ENCODE data around the gene COTL1.
A peak's percentile ranks its signal among the peaks of the same experiment; 100 is the strongest.

The COTL1 gene

DNA sequence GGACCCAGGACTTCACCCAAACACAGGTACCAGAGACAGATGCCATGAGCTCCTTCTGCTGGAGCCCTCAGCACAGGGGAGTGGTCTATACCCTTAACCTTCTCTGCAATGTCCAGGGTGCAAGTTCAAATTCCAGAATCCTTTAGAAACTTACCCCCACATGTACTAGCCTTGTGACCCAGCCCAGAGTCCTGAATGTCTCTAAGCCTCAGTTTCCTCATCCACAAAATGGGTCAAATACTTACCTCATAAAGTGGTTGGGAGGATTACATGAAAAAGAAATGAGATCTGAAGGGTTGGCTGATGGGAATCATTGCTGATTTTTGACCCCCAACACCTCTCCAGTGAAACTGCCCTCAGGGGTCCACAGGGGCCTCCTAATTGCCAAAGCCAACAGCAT, 21.7 kb downstream of the COTL1 start:
- no peak for DNase-seq (ENCODE audit: low read depth)

DNA sequence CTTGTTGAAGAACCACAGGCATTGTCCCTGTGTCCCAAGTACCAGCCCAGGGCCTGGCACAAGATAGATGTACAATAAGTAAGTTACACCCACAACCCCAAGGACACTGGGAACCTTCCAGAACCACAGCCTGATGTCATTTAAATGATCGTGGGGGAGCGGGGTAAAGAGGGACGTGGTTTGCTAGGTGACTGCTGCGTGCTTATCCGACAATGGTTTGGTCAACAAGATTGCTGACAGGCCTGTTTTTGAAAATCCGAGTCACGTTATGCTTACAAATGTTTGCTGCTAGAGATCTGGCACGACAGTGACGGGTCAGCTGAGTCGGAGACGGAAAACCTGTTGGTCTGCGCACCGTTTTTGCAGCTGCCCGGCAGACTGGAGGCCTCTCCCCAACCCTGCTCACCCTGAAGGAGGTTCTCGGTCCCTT, 22.8 kb downstream of the COTL1 start:
- DNase-seq (ENCODE audit: low read depth): no peak

DNA sequence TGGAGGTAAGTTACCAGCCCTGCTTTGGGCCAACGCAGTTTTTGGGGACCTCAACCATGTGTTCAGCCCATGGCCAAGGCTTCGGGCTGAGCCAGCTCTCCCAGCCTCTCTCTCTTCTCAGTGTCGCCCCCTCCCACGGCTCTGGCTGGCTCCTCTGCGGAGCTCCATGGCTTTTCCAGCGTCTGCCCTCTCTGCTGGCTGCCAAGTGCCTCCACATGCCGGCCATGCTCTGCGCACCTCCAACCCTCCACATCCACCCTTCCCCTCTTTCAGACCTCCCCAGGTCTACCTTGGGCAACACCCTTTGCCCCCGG, 23.2 kb downstream of the COTL1 start:
- no peak for DNase-seq (ENCODE audit: low read depth)

DNA sequence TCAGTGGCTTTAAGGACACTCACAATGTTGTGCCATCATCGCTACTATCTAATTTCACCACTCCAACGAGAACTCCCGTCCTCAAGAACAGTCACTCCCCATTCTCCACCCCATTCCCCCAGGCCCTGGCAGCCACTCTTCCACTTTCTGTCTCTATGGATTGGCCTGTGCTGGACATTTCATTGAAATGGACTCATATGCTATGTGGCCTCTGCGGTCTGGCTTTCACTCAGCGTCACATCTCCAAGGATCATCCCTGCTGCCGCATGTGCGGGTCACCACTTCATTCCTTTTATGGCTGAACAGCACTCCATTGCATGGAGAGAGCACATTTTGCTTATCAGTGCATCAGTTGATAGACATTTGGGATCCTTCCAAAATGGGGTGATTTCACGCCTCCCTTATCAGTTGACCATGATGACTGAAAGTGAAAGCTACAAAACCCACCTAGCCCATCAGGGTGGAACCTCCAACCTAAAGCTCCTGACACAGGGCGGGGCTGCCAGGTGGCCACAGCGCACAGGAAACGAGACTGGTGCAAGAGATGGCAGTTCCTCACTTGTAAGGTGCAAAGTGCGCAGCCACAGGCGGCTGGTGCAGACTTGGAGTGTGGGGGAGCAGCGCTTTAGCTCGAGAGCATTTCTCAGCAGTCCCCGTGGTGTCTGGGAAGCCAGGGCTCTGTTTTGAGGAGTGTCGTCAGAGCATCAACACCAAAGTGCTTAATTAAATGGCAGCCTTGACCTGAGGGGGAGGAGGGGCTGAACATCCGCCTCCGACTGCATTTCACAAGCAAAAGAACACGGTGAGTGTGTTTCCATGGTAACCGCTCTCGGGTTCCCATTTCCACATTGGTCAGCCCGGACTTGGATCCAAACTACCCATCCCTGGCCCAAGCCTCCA, 23.8 kb downstream of the COTL1 start:
- DNase-seq (ENCODE audit: low read depth): peak; percentile 58

DNA sequence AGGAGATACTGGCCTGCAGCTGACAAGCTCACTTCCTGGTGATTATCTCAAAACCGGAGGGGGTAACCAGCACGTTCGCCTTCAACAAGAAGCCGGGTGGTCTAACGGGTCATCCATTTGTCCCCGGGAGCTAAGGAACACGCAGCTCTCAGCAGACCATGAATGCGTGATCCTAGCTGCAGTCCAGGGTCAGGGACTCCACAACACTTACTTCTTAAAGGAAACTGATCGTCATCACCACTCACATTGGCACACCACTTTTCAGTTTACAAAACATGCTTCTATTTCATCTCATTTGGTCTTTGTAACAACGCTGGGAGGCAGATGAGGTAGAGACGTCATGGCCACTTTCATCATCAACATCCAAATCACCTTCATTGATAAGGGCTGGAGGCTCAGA, 25.2 kb downstream of the COTL1 start:
- no peak for DNase-seq (ENCODE audit: low read depth)

DNA sequence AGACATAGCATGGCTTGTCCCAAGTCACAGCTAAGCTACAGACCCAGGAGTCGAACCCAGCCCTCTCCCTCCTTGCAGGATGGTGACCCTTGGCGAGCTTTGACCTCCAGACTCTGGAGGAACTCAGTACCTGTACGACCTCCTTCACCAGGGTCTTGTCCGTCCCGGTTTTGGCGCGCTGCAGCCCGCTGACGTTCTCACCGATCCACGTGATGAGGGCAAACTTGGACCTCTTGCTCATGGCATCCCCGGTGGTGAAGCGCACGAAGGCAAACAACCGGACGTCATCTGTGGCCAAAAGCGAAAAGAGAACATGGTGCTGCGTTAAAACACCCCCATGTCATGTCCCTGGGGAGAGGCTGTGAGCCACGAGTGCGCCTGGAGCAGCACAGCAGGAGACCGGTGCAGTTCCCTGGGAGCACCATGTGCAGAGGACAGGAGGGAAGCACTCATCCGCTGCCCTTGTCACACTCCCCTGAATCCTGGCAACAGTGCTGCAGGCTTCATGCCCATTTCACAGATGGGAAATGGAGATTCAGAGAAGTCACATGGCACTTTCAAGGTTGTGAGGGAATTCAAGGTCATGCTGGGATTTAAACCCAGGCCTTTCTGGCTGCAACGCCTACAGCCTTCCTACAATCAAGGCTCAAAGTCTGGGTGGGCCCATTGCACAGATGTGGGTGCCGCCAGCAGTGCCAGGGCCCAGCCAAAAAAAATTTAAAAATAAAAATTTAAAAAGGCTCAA, 27.7 kb downstream of the COTL1 start:
- no peak for DNase-seq (ENCODE audit: low read depth)

DNA sequence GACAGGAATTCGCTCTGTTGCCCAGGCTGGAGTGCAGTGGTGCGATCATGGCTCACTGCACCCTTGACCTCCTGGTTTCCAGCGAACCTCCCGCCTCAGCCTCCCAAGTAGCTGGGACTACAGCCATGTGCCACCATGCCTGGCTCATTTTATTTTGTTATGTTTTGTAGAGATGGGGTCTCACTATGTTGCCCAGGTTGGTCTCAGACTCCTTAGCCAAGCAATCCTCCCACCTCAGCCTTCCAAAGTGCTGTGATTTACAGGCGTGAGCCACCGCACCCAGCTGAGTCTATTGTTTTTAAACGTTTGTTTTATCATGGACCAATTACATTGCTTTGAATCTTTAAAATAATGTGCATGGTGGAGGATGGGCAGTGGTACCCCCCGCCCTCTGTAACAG, 28.9 kb downstream of the COTL1 start:
- no peak for DNase-seq (ENCODE audit: low read depth)

DNA sequence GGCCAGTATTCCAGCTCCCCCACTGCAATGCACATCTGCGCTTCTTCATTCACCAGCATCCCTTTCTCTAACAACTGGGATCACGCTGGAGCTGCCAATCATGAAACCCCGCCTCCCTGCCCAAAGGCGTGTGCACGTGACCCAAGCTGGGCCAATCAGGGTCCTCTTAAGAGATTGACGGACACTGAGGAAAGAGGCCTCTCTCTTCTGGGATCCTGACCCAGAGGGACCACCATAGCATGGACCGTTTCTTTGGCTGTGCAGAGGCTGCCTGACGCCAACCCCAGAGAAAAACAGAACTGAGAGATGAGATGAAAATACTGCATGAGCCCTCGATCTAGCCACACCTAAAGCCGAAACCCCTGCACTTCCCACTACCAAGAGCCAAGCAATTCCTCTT, 32.0 kb downstream of the COTL1 start:
- no peak for DNase-seq (ENCODE audit: low read depth)

DNA sequence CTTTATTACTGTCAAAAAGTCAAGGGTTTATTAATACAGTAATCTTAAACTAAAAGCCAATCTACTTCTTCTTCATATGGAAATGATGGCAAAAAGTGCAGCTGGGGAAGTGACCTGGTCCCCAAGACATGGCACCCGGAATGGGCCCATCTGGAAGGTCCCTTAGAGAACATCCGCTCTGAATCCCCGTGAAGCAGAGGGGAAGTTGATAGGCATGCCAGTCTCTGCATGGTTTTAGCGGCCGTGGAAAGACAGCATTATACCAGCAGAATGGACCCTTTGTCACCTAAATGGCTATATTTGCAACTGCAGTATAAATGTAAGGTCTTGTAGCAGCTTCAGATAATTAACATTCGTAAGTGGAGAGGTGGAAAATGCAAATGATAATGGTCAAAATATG, 32.4 kb downstream of the COTL1 start:
- no peak for DNase-seq (ENCODE audit: low read depth)

DNA sequence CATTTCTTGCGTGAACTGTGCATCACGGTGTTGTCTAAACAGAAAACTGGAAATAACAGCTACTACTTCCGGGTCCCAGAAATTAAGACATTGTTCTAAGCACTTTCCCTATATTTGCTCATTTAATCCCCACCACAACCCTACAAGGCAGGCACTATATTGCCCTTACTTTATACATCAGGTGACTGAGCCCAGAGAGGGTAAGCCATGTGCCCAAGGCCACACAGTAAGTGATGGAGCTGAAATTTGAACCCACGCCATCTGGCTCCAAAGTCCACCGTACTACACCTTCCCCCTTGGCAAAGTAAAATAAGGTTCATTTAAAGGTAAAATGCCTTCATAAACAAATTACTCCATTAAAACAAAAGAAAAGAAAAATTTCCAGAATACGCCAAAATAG, 33.2 kb downstream of the COTL1 start:
- DNase-seq (ENCODE audit: low read depth): no peak

DNA sequence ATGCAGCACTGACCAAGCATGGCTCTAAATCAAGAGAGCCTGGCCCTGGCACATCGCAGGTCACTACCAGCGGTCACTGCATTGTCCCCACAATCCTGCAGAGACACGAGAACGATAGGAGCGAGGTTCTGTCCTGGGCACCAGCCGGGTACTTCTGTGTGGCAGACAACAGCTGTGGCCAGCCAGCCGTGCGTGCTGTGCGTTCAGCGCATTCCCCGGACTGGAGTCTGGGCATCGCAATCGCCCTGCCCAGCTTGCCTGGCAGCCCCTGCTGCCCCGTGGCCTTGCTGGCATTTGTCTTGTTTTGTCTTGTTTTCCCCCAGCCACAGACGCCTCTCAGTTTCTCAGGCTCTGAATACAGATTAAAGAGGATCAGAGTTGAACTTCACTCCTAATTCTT, 33.9 kb downstream of the COTL1 start:
- no peak for DNase-seq (ENCODE audit: low read depth)

DNA sequence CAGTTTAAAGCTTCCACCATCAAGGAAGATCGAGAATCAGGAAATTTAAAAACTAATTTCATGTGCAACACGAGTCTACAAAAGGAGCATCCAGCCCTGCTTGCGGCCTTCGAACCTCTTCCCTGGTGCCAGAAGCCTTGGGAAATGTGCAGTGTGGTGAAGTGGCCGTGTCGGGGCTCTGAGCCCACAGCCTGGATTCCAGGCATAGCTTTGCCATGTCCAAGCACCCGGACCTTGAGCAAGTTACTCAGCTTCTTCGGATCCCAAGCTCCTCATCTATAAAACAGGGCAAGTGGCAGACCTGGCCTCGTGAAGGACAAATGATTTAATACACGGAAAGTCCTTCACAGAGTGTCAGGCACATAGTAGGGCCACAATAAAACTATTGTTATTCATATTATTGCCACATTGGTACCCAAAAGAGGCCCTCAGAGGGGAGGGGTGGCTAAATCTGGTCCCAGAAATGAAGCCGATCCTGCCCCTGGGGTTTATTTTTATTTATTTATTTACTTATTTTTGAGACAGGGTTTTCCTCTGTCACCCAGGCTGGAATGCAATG, 34.8 kb downstream of the COTL1 start:
- DNase-seq (ENCODE audit: low read depth): no peak

DNA sequence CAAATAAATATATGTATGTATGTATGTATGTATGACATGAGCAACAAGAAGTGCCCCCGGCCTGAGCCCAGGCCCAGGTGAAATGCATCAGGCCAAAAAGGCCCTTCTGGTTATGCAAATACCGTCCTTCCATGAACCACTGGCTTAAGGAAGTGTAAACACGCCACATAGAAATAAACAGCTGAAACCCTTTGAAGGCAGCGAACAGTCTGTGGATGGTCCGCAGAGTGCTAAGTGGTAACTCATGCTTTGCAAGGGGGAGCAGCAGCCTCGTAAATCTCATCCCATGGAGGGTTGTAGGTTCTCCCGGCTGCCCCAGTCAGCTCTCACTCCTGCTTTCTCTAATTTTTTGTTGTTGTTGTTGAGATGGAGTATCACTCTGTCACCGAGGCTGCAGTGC, 36.7 kb downstream of the COTL1 start:
- DNase-seq (ENCODE audit: low read depth): no peak

DNA sequence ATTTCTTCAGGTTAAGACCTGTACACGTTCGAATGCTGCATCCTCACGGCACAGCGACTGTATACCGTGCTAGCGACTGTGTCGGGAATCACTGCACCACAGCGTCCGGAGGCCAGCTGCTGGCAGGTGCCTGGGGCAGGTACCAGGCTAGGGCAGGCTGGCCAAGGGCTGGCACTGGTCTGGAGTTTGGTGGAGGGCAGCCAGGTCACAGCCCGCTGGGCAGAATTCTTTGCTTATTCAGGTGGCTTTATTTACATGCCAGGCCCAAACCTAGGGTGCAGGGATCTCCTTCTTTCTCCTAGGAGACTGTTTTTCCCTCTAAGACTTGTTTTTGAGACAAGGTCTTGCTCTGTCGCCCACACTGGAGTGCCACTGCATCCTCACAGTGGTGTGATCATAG, 37.9 kb downstream of the COTL1 start:
- DNase-seq (ENCODE audit: low read depth): no peak

DNA sequence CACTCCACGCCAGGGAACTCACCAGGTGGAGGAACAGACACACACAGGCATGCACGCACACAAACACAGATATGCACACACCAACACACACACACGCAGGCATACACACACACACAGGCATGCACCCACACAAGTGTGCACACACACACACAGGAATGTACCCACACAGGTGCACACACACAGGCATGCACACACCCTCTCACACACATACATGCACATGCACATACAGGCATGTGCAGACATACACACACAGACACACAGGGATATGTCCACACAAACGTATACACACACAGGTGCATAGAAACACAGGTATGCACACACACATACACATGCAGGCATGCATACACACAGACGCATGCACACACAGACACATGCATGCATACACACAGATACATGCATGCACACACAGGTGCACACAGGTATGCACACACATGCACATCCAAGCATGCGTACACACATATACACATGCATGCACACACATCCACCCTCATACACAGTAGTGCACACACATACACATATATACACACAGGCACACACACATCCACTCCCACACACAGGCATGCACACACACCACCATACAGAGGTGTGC, 39.2 kb downstream of the COTL1 start:
- no peak for DNase-seq (ENCODE audit: low read depth)

DNA sequence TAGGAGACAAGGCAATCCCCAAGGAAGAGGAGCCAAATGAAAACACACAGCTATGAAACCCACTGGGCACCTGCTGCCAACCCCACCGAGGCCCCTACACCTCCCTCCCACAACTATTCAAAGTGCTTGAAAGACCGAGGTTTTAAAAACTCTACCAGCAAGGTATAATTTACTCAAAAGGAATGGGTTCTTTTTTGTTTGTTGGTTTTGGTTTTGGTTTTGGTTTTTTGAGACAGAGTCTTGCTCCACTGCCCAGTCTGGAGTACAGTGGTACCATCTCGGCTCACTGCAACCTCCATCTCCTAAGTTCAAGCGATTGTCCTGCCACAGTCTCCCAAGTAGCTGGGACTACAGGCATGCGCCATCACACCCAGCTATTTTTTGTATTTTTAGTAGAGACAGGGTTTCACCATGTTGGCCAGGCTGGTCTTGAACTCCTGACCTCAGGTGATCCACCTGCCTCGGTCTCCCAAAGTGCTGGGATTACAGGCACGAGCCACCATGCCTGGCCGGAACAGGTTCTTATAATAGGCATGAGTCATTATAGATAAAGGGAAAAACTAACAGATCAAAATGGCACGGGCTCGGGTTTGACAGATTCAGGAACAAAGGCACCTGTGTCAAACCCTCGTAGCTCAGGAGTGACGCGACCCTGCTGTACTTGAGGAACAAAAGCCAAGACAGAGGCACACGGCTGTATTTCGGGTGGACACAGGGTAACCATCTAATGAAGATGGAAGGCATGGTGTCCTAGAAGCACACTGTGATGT, 40.7 kb downstream of the COTL1 start:
- DNase-seq (ENCODE audit: low read depth): no peak

DNA sequence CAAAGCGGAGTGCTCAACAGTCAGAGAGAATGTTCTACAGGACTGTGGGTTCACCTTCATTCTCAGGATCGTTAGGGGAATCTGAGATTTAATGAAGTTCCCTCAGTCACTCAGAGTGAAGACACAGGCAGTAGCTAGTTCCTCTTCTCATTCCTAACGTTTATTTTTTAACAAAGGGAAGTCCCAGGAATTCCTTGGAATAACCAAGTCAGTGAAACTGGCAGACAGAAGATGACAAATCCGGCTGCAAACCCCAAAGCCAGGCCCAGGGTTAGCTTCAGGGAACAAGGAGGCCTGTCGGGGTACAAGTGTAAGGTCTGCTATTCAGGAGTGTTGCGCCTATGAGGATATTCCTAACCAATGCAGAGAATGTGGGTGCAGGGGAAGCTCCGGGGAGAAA, 42.0 kb downstream of the COTL1 start:
- DNase-seq (ENCODE audit: low read depth): no peak

DNA sequence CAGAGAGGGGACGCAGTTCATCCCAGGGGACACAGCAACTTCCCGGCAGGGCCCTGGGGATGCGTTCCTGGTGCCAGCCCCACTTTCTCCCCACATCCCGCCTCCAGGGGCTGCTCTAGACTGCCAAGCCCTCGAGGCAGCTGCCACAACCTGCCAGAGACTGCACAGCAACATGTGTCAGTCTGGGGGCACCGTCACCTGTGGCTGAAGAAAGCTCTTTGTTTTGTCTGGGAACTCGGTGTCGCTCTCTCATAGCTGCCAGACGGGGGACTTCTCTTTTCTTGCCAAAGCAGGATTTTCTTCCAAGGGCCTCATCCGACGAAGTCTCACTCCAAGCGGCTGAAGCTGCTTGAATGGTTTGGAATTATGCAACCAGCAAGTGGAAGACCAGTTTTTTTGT, 43.7 kb downstream of the COTL1 start:
- no peak for DNase-seq (ENCODE audit: low read depth)

DNA sequence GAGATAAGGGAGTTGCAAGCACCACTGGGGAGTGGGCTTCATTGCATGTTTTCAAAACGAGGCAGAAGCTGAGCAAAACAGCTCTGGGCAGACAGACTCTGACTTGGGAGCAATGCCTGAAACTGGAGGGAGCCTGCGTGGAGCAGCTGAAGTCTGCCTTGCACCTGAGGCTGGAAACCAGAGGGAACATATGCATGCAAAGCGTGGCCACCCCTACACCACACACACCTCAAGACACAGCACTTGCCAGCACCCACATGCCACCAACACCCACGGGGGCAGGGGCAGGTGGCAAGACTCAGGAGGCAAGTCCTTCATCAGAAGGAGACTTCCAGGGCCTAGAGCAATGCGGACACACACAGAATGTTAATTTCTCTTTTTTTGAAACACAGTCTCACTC, 45.8 kb downstream of the COTL1 start:
- no peak for DNase-seq (ENCODE audit: low read depth)

DNA sequence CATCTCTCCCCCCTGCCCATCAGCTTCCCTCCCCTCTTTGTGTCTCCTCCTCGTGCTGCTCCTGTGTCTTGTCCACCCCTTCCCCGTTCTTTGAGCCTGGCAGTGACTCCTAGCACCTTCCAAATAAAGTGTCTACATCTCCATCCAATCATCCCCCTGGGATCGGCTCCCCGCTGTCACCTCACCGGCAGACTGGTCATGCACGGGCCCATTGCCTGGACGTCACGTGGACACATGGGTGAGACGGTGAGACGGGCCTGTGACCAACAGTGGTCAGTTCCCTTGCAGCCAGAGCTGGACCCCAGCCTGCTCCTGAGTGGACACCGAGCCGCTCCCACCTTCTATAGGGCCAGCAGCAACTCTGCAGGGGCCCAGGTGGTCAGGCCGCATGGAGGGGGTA, 46.4 kb downstream of the COTL1 start:
- DNase-seq (ENCODE audit: low read depth): no peak

DNA sequence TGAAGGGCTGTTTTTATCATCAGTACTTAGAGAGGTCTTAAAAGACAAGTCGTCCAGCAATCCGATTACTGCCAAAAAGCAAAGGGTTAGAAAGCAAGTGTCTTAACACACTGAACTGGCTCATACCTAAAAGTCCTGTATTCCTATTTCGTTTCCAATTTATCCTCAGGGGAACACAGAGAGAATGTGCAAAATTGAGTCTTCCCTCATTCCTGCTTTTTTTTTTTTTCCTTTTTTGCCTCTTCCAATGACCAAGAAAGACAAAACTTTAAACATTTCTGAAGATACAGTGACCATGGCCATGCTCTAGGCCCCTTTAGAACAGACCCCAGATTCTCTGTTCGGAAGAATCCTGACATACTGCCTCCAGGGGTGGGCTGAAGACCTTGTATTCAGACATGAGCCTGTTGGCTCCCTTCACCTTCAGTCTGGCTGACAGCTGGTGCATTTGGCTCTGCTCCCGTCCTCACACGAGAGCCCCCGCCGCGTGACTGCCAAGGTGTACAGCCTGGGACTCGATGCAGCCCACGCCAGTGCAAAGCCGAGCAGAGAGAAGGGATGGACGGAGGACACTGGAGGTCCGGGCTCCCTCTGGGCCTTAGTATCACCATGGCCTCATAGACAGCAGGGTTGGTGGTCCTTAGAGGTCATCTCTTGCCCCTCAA, 47.0 kb downstream of the COTL1 start:
- no peak for DNase-seq (ENCODE audit: low read depth)

Measured in stimulated activated CD8-positive, alpha-beta memory T cell treated with anti-CD3 and anti-CD28 coated beads, Interleukin-12 subunit alpha, Interleukin-12 subunit beta, amount 100 ng/mL, for 4 hours (primary cell).